Colonic mucosa (tissue), 4 donors: ENCODE measurements around the gene NCKAP5. TPM values are rescaled to one million over a fixed set of nuclear protein-coding genes. Genes with fewer than 3 reads are reported as not detected.

Source experiments
- DNase-seq: peaks from one replicate; pipeline ENCODE4 v3.0.0-alpha.2; 2020
- H3K27ac ChIP-seq: fragments of 200-600 bp; one replicate; pipeline ENCODE4 v1.8.0; 2021
- H3K27me3 ChIP-seq: fragments of 200-600 bp; one replicate; pipeline ENCODE4 v1.8.0; 2021
- H3K36me3 ChIP-seq: fragments of 200-600 bp; one replicate; pipeline ENCODE4 v1.8.0; 2021
- H3K4me1 ChIP-seq: fragments of 200-600 bp; one replicate; pipeline ENCODE4 v1.8.0; 2021; ENCODE audit warnings: mild to moderate bottlenecking
- H3K4me3 ChIP-seq: fragments of 200-600 bp; one replicate; pipeline ENCODE4 v1.8.0; 2021
- H3K9ac ChIP-seq, 2 donors: one replicate each; pipeline ENCODE4 v1.7.0; 2013; ENCODE audit warnings: control low read depth in 2 of 2, low read depth in 2 of 2, low read length in 2 of 2
- H3K9me3 ChIP-seq: fragments of 200-600 bp; one replicate; pipeline ENCODE4 v1.8.0; 2021
- CTCF ChIP-seq: fragments of 200-600 bp; IDR thresholded peaks from one replicate; pipeline ENCODE4 v1.8.0; 2022; ENCODE audit warnings: antibody characterized with exemption, mild to moderate bottlenecking
- intact Hi-C: fragments of 100-400 bp; cut with DNase I; formaldehyde crosslinking; loops from one replicate; pipeline ENCODE4 v1.14.1; 2022
- total RNA-seq, 2 donors: library from RNA; stranded (reverse); fragmentation: NEBNext Ultra II Directional in 1 of 2; extraction: Animal tissue kit (Norgen Biotek cat#: 25700) in 1 of 2; gene quantifications; one replicate each; pipeline ENCODE4 v1.2.1, GENCODE V29; 2021
- donor health status: healthy.
- donor health status: DM: no; HTN: no; CAD: no.
- donor health status: DM: no; HTN: no; CAD: no.

The NCKAP5 gene
- total RNA-seq, 2 donors from 2014 or later, result 2.9 to 3.7 TPM

GRCh38 chr2:133078667-133079411 is 489.4 kb downstream of the NCKAP5 start:
- H3K4me1 ChIP-seq, result no peaks in the 10 kb centered on the region
- intact Hi-C loops, result no loop called here
- no peak overlapping the region for H3K4me3 ChIP-seq
- TF ChIP-seq CTCF, result no peak
- no peak for DNase-seq
- H3K36me3 ChIP-seq, result no peaks in the 10 kb centered on the region
- H3K9me3 ChIP-seq, result no peaks in the 10 kb centered on the region
- no peak overlapping the region for H3K27ac ChIP-seq
- H3K27me3 ChIP-seq, result no peaks in the 10 kb centered on the region
- H3K9ac ChIP-seq, result no peak overlapping the region

GRCh38 chr2:133077269-133077822 is 490.9 kb downstream of the NCKAP5 start:
- no peaks in the 10 kb centered on the region for H3K9me3 ChIP-seq
- no peak for TF ChIP-seq CTCF
- intact Hi-C loops, result no loop called here
- no peak overlapping the region for H3K9ac ChIP-seq
- H3K4me3 ChIP-seq, result no peak overlapping the region
- H3K4me1 ChIP-seq, result no peaks in the 10 kb centered on the region
- DNase-seq, result no peak
- no peak overlapping the region for H3K27ac ChIP-seq
- no peaks in the 10 kb centered on the region for H3K27me3 ChIP-seq
- no peaks in the 10 kb centered on the region for H3K36me3 ChIP-seq

GRCh38 chr2:133072837-133073694 is 495.2 kb downstream of the NCKAP5 start:
- H3K4me3 ChIP-seq, result no peak overlapping the region
- no peaks in the 10 kb centered on the region for H3K36me3 ChIP-seq
- no peaks in the 10 kb centered on the region for H3K4me1 ChIP-seq
- H3K27ac ChIP-seq, result no peak overlapping the region
- no peak for DNase-seq
- TF ChIP-seq CTCF, result no peak
- intact Hi-C loops, result no loop called here
- no peaks in the 10 kb centered on the region for H3K9me3 ChIP-seq
- H3K9ac ChIP-seq, result no peak overlapping the region
- no peaks in the 10 kb centered on the region for H3K27me3 ChIP-seq

GRCh38 chr2:133063775-133064174 is 504.5 kb downstream of the NCKAP5 start:
- Histone ChIP-seq H3K27ac (no peak overlapping the region), H3K4me3 (no peak overlapping the region), H3K36me3 (no peaks in the 10 kb centered on the region), H3K9me3 (no peaks in the 10 kb centered on the region), H3K27me3 (no peaks in the 10 kb centered on the region), H3K9ac (no peak overlapping the region), H3K4me1 (no peaks in the 10 kb centered on the region)
- no peak for DNase-seq
- intact Hi-C loops, result no loop called here
- no peak for TF ChIP-seq CTCF

- H3K27ac ChIP-seq, result no peak overlapping the region
- H3K9me3 ChIP-seq, result no peaks in the 10 kb centered on the region
- no peaks in the 10 kb centered on the region for H3K27me3 ChIP-seq
- intact Hi-C loops, result no loop called here
- no peak for DNase-seq
- H3K9ac ChIP-seq, result no peak overlapping the region
- no peak overlapping the region for H3K4me3 ChIP-seq
- no peaks in the 10 kb centered on the region for H3K4me1 ChIP-seq
- no peaks in the 10 kb centered on the region for H3K36me3 ChIP-seq
- TF ChIP-seq CTCF, result no peak
Observed at GRCh38 chr2:133062931-133063665, 505.2 kb downstream of the NCKAP5 start.
